Fibroblast of pulmonary artery (primary cell): ENCODE measurements around the gene RHOJ.

ENCODE experiments used
- DNase-seq: peaks from one replicate; pipeline ENCODE4 v3.0.0-alpha.2; 2010; ENCODE audit warnings: low read depth
- H3K4me3 ChIP-seq: replicated peaks from 2 replicates; pipeline ENCODE4 v1.5.1; 2011; ENCODE audit warnings: low read depth, mild to moderate bottlenecking, control low read depth, low read length, moderate library complexity
- TF ChIP-seq, protein P1 (sequence below): IDR thresholded peaks from 2 replicates; pipeline ENCODE4 v1.5.1; 2011; ENCODE audit warnings: mild to moderate bottlenecking, control low read depth, low read length, inconsistent platforms; ENCODE audit errors: missing control alignments

Gene RHOJ

DNA sequence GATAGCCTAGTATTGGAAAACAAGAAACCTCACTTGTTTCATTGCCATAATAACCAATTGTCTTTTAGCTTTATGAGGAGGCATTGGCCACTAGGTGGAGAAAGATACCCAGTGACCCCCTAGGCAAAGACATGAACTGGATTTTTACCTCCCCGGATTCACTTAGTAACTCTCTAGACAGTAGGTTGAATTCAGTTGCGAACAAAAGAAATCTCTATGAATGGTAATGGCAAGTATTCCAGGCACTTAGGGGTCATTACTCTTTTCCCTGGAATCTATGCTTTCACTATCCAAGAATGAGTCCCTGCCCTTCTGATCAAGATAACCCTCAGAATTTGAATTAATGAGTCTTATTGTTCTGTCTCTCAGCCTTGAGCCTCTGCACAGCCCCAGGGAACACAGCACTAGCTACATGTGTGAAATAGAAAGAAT lies 29.5 kb upstream of the RHOJ start:
- TF ChIP-seq, protein P1, sequence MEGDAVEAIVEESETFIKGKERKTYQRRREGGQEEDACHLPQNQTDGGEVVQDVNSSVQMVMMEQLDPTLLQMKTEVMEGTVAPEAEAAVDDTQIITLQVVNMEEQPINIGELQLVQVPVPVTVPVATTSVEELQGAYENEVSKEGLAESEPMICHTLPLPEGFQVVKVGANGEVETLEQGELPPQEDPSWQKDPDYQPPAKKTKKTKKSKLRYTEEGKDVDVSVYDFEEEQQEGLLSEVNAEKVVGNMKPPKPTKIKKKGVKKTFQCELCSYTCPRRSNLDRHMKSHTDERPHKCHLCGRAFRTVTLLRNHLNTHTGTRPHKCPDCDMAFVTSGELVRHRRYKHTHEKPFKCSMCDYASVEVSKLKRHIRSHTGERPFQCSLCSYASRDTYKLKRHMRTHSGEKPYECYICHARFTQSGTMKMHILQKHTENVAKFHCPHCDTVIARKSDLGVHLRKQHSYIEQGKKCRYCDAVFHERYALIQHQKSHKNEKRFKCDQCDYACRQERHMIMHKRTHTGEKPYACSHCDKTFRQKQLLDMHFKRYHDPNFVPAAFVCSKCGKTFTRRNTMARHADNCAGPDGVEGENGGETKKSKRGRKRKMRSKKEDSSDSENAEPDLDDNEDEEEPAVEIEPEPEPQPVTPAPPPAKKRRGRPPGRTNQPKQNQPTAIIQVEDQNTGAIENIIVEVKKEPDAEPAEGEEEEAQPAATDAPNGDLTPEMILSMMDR: peak; percentile 89
- H3K4me3 ChIP-seq: no peak overlapping the region
- peak; percentile 89 for DNase-seq

- TF ChIP-seq, protein P1: no peak
Observed at GRCh38 chr14:63175531-63175930, 28.7 kb upstream of the RHOJ start.

GRCh38 chr14:63178912-63179311 lies 25.3 kb upstream of the RHOJ start:
- TF ChIP-seq, protein P1: no peak
- DNase-seq: peak; percentile 73
- no peak overlapping the region for H3K4me3 ChIP-seq

More at GRCh38 chr14:63175531-63175930, 28.7 kb upstream of the RHOJ start:
- no peak overlapping the region for H3K4me3 ChIP-seq
- no peak for DNase-seq

DNA sequence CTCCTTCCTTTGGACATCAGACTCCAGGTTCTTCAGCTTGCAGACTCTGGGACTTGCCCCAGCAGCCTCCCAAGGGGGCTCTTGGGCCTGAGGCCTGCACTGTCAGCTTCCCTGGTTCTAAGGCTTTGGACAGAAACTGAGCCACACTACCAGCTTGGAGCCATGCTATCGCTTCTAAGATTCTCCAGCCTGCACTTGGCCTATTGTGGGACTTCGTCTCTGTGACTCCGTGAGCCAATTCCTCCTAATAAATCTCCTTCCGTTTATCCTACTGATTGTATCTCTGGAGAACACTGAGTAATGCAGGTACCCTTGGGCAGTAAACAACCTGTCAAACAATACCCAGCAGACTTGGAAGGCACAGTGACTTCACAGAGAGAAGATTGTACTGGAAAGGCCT lies 24.9 kb upstream of the RHOJ start:
- DNase-seq: no peak
- TF ChIP-seq, protein P1: no peak
- H3K4me3 ChIP-seq: no peak overlapping the region

GRCh38 chr14:63180011-63180410 lies 24.2 kb upstream of the RHOJ start:
- peak; percentile 28 for DNase-seq
- TF ChIP-seq, protein P1: no peak
- H3K4me3 ChIP-seq: no peak overlapping the region

DNA sequence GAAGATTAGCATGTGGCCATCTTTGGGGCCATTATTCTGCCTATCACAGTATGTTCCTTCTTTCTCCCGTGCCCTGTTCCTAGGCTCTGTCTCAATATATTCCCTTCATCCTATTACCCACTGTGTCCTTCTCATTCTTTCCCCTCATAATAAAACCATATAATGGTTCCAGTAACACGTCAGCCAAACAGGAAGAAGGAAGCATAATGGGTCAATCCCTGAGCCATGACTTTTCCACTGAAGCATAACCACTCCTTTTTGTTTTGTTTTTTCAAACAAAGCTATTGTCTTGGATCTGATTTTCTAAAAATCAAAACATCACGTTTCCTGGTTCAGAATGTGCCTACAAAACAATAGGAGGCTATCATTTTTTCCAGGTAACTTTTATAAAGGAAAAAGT lies 21.3 kb upstream of the RHOJ start:
- TF ChIP-seq, protein P1: no peak
- no peak for DNase-seq
- H3K4me3 ChIP-seq: no peak overlapping the region

DNA sequence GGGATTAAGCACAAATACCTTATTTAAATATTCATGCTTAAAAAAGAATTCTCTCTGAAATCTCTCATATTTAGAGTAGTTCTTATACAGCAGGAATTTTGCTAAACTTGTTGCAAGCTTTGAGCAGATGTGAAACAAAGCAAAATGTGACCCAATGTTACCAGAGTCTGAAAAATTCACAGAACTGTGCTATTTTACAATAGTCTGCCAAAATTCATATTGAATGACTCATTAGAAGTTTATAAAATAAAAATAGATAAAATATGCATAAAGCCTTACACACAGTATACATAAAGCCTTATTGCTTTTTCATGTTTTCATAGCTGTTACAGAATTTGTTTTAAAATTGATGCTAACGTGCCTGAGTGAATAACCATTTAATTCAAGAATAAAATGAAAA lies 17.8 kb upstream of the RHOJ start:
- peak; percentile 81 for DNase-seq
- TF ChIP-seq, protein P1: no peak
- H3K4me3 ChIP-seq: no peak overlapping the region
